GM18951 (cell line): ENCODE data around the gene ZNF414.

Source experiments
- POLR2A ChIP-seq: IDR thresholded peaks from 4 replicates; pipeline ENCODE4 v1.6.1; 2011; ENCODE audit warnings: mild to moderate bottlenecking; ENCODE audit not compliant: insufficient read length, insufficient read depth; ENCODE audit errors: extremely low read depth
- in situ Hi-C: fragments of 300-500 bp; cut with MboI; formaldehyde crosslinking; loops from one replicate; pipeline ENCODE4 v1.12.0; 2022; ENCODE audit warnings: low sequenced_read_pairs, mixed read lengths, inconsistent platforms; ENCODE audit not compliant: unreplicated experiment

ZNF414 gene

DNA sequence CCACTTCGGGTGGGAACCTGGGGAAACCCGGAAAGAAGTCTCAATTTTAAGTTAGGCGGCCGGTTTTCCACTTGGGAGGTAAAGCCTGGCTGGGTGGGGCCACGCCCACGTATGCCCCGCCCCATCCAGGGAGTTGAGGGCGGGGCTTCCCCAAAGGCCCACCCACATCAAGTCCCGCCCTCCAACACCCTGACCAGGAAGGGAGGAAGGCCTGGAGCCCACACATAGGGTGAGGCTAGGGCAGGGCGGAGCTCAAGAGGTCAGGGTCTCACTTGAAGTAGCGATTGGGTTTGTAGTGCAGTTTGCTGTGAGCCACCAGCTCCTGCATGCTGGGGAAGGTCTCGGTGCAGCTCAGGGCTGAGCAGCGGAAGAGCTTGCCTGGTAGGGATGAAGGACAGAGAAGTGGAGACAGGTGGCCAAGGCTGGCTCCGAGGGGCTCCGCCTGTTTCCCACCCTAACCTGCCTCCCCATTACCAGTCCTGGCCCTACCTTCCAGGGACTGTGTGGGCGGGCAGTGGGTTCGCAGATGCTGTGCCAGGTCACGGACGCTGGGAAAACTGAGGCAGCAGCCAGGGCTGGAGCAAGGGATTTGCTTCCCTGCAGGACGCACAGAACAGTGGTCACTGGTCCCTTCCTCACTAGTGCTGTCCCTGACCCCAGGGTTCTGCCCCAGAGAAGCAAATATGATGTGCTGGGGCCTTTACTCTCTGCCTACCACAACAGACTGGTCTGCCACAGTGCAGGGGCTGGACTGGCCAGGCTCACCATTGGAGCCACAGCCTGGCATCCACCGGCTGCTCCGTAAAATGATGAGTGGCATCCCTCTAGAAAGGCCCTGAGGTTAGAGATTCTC, 1.6 kb downstream of the ZNF414 start:
- TF ChIP-seq POLR2A: no peak
- in situ Hi-C loops: no loop called here

DNA sequence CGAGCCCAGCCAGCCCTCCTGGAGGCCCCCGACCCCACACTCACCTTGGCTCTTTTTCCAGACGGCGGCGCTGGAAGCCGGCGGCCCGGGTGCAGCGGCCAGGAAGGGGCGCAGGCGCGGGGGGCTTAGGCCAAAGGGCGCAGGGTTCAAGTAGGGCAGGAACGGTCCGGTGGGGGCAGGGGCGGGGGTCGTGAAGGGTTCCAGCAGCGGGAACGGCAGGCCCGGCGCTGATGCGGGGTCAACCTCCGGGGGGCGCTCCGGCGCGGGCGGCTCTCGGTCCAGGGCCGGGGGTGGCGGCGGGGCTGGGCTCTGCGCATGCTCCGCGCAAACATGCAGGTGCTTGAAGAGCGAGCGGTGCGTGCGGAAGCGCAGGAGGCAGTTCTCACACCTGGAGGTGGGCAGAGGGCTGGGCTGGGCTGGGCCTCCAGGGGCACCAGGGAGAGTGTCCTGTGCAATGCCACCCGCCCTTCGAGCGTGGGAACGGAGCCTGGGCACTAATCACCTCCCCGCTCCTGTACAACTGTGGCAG, 2.3 kb downstream of the ZNF414 start:
- in situ Hi-C loops: no loop called here

GRCh38 chr19:8510589-8511115, 3.3 kb downstream of the ZNF414 start:
- TF ChIP-seq POLR2A: no peak

More for the DNA sequence above, 2.3 kb downstream of the ZNF414 start:
- no peak for TF ChIP-seq POLR2A

DNA sequence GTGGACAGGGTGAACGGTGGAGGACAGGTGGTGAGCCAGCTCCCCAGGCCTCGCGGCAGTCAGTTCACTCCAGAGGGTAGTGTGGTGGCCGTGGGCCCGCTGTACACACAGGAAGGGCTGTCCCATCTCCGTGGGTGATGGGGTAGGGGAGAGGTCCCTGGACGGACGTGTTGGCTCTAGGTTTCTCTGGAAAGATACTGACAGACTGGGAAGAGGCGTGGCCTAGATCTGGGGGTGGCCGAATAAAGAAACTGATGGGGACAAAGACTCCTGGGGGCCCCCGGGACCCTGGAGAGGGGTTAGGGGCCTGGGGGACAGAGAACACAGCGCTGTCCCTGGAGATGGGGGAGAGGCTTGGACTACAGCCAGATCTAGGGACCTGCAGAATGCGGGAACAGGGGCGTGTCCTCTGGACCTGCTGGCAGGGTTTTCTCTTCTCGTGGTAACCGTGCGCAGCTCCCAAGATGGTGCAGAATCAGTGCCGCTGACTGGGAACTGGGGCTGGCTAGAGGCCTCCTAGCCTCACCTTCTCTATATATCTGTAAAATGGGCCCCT, 7.5 kb downstream of the ZNF414 start:
- TF ChIP-seq POLR2A: no peak
- in situ Hi-C loops: no loop called here

More at GRCh38 chr19:8510589-8511115, 3.3 kb downstream of the ZNF414 start:
- in situ Hi-C loops: no loop called here

GRCh38 chr19:8505680-8506401, 8.1 kb downstream of the ZNF414 start:
- TF ChIP-seq POLR2A: peak; percentile 43
- in situ Hi-C loops: no loop called here

GRCh38 chr19:8504919-8505318, 9.0 kb downstream of the ZNF414 start:
- in situ Hi-C loops: no loop called here
- TF ChIP-seq POLR2A: no peak

- in situ Hi-C loops: no loop called here
These were observed 9.8 kb downstream of the ZNF414 start for GRCh38 chr19:8504171-8504570.

GRCh38 chr19:8503510-8503909, 10.5 kb downstream of the ZNF414 start:
- in situ Hi-C loops: no loop called here
- TF ChIP-seq POLR2A: no peak

More at GRCh38 chr19:8504171-8504570, 9.8 kb downstream of the ZNF414 start:
- no peak for TF ChIP-seq POLR2A

GRCh38 chr19:8501981-8502380, 12.0 kb downstream of the ZNF414 start:
- in situ Hi-C loops: no loop called here

GRCh38 chr19:8501516-8501915, 12.5 kb downstream of the ZNF414 start:
- TF ChIP-seq POLR2A: no peak
- in situ Hi-C loops: no loop called here

More at GRCh38 chr19:8501981-8502380, 12.0 kb downstream of the ZNF414 start:
- TF ChIP-seq POLR2A: no peak

- no peak for TF ChIP-seq POLR2A
- in situ Hi-C loops: no loop called here
These were observed 13.8 kb downstream of the ZNF414 start for GRCh38 chr19:8500158-8500557.

- in situ Hi-C loops: no loop called here
These were observed 14.7 kb downstream of the ZNF414 start for GRCh38 chr19:8499048-8499833.

GRCh38 chr19:8498295-8498694, 15.7 kb downstream of the ZNF414 start:
- TF ChIP-seq POLR2A: no peak
- in situ Hi-C loops: no loop called here

More at GRCh38 chr19:8499048-8499833, 14.7 kb downstream of the ZNF414 start:
- no peak for TF ChIP-seq POLR2A

GRCh38 chr19:8494158-8494557, 19.8 kb downstream of the ZNF414 start:
- TF ChIP-seq POLR2A: no peak
- in situ Hi-C loops: no loop called here
